ENCODE data around the gene TBC1D20.
"Not testable (repeated sequence)": the region's sequence is repeated elsewhere in the genome, so short reads cannot be mapped to it uniquely, and the experiment has no call there.

TBC1D20 gene

GRCh38 chr20:399182-399707 lies 63.1 kb downstream of the TBC1D20 start:
- TF ChIP-seq CTCF (IDR thresholded peaks at IDR 0.05; ENCODE audit: low read depth, low read length, missing control alignments): no peak
- no peak for DNase-seq (ENCODE audit: extremely low read depth, low read depth)

GRCh38 chr20:397432-398237 lies 64.7 kb downstream of the TBC1D20 start:
- no peak for TF ChIP-seq CTCF (IDR thresholded peaks at IDR 0.05; ENCODE audit: low read depth, low read length, missing control alignments)
- no peak overlapping the region for H3K4me3 ChIP-seq (replicated peaks; ENCODE audit: low read depth, low read length)
- DNase-seq (ENCODE audit: extremely low read depth, low read depth): no peak

More at GRCh38 chr20:399182-399707, 63.1 kb downstream of the TBC1D20 start:
- no peak overlapping the region for H3K4me3 ChIP-seq (replicated peaks; ENCODE audit: low read depth, low read length)

- no peak for TF ChIP-seq CTCF (IDR thresholded peaks at IDR 0.05; ENCODE audit: low read depth, low read length, missing control alignments)
- DNase-seq (ENCODE audit: extremely low read depth, low read depth): no peak
Measured at GRCh38 chr20:396619-397431, 65.5 kb downstream of the TBC1D20 start.

GRCh38 chr20:396252-396618 lies 66.1 kb downstream of the TBC1D20 start:
- no peak for TF ChIP-seq CTCF (IDR thresholded peaks at IDR 0.05; ENCODE audit: low read depth, low read length, missing control alignments)

More at GRCh38 chr20:396619-397431, 65.5 kb downstream of the TBC1D20 start:
- no peak overlapping the region for H3K4me3 ChIP-seq (replicated peaks; ENCODE audit: low read depth, low read length)

GRCh38 chr20:393296-393695 lies 69.0 kb downstream of the TBC1D20 start:
- H3K4me3 ChIP-seq (replicated peaks; ENCODE audit: low read depth, low read length); DNase-seq (ENCODE audit: extremely low read depth, low read depth): not testable (repeated sequence)

More at GRCh38 chr20:396252-396618, 66.1 kb downstream of the TBC1D20 start:
- no peak overlapping the region for H3K4me3 ChIP-seq (replicated peaks; ENCODE audit: low read depth, low read length)
- no peak for DNase-seq (ENCODE audit: extremely low read depth, low read depth)

- no peak for DNase-seq (ENCODE audit: extremely low read depth, low read depth)
- no peak for TF ChIP-seq CTCF (IDR thresholded peaks at IDR 0.05; ENCODE audit: low read depth, low read length, missing control alignments)
- no peak overlapping the region for H3K4me3 ChIP-seq (replicated peaks; ENCODE audit: low read depth, low read length)
Measured at GRCh38 chr20:391041-391711, 71.2 kb downstream of the TBC1D20 start.

Data from HFF-Myc (cell line).